Neural cell (in vitro differentiated cells): ENCODE measurements around the gene CNTNAP2.

ENCODE experiments used
- CTCF ChIP-seq: fragments of 450-650 bp; IDR thresholded peaks from 2 replicates; pipeline ENCODE4 v1.5.1; 2014; ENCODE audit warnings: antibody characterized with exemption, mild to moderate bottlenecking, moderate library complexity; ENCODE audit not compliant: poor library complexity, severe bottlenecking
- TAF1 ChIP-seq: IDR thresholded peaks from 2 replicates; pipeline ENCODE4 v1.6.1; 2012; ENCODE audit warnings: low read depth

- TF ChIP-seq CTCF = no peak
- no peak for TF ChIP-seq TAF1
Observed at GRCh38 chr7:147611431-147611830, 1494.8 kb downstream of the CNTNAP2 start.
